Nephron (organoid): Measurements from ENCODE around the gene PRKD1.

Experiments
- H3K27ac Mint-ChIP-seq, 3 experiments: 2 replicates each; pipeline ENCODE4 v1.8.0; 2020; ENCODE audit warnings: mixed read lengths in 3 of 3, mild to moderate bottlenecking in 2 of 3, moderate library complexity in 1 of 3
- H3K27me3 Mint-ChIP-seq: 2 replicates; pipeline ENCODE4 v1.8.0; 2021; ENCODE audit warnings: low read depth, mild to moderate bottlenecking, moderate library complexity, mixed read lengths
- H3K36me3 Mint-ChIP-seq: 2 replicates; pipeline ENCODE4 v1.8.0; 2020; ENCODE audit warnings: low read depth, mixed read lengths
- H3K4me1 Mint-ChIP-seq: 2 replicates; pipeline ENCODE4 v1.8.0; 2020; ENCODE audit warnings: mixed read lengths
- H3K4me3 Mint-ChIP-seq, 3 experiments: 2 replicates each; pipeline ENCODE4 v1.8.0; 2020; ENCODE audit warnings: mild to moderate bottlenecking in 3 of 3, mixed read lengths in 3 of 3, moderate library complexity in 2 of 3
- H3K9me3 Mint-ChIP-seq: 2 replicates; pipeline ENCODE4 v1.8.0; 2020; ENCODE audit warnings: mixed read lengths
- TF ChIP-seq, protein P1 (sequence below), 3 experiments: fragments of 200-600 bp; sonication (generic); IDR thresholded peaks; one replicate each; pipeline ENCODE4 v1.5.0; 2021; ENCODE audit warnings: antibody characterized with exemption in 3 of 3; ENCODE audit not compliant: unreplicated experiment in 3 of 3

PRKD1 gene

GRCh38 chr14:29940482-29940881 lies 12.8 kb upstream of the PRKD1 start:
- H3K27ac Mint-ChIP-seq: no peak overlapping the region
- no peak overlapping the region for H3K4me3 Mint-ChIP-seq
- H3K4me1 Mint-ChIP-seq: no peaks in the 10 kb centered on the region
- no peaks in the 10 kb centered on the region for H3K36me3 Mint-ChIP-seq
- TF ChIP-seq, protein P1, sequence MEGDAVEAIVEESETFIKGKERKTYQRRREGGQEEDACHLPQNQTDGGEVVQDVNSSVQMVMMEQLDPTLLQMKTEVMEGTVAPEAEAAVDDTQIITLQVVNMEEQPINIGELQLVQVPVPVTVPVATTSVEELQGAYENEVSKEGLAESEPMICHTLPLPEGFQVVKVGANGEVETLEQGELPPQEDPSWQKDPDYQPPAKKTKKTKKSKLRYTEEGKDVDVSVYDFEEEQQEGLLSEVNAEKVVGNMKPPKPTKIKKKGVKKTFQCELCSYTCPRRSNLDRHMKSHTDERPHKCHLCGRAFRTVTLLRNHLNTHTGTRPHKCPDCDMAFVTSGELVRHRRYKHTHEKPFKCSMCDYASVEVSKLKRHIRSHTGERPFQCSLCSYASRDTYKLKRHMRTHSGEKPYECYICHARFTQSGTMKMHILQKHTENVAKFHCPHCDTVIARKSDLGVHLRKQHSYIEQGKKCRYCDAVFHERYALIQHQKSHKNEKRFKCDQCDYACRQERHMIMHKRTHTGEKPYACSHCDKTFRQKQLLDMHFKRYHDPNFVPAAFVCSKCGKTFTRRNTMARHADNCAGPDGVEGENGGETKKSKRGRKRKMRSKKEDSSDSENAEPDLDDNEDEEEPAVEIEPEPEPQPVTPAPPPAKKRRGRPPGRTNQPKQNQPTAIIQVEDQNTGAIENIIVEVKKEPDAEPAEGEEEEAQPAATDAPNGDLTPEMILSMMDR (IDR thresholded peaks at IDR 0.05; ENCODE audit: unreplicated experiment in 3 of 3): no peak
- H3K27me3 Mint-ChIP-seq: no peaks in the 10 kb centered on the region
- peaks cover 11% of the 10 kb centered on the region for H3K9me3 Mint-ChIP-seq

GRCh38 chr14:29937116-29937515 lies 9.5 kb upstream of the PRKD1 start:
- H3K27me3 Mint-ChIP-seq: no peaks in the 10 kb centered on the region
- H3K4me1 Mint-ChIP-seq: no peaks in the 10 kb centered on the region
- H3K9me3 Mint-ChIP-seq: no peaks in the 10 kb centered on the region
- no peaks in the 10 kb centered on the region for H3K36me3 Mint-ChIP-seq
- H3K27ac Mint-ChIP-seq: no peak overlapping the region
- TF ChIP-seq, protein P1 (IDR thresholded peaks at IDR 0.05; ENCODE audit: unreplicated experiment in 3 of 3): no peak
- H3K4me3 Mint-ChIP-seq: no peak overlapping the region

DNA sequence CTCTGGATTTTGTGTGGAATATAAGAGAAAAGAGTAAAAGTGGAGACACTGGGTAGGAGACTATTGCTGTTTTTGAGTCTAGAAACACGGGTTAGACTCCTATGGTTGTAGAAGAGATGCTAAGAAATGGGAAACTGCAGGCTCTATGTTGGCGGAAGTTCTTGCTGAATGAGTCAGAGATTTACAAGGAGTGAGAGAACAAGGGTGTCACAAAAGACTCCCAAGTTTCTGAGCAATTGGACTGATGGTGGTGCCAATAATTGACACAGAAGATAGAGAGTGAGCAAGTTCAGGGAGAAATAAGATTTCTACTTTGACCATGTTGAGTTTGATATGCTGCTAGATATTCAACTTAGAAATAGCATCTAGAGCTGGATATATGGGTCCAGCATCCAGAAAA lies 2.6 kb upstream of the PRKD1 start:
- Mint-ChIP-seq H3K4me3 (peak overlapping the region in 1 of 3 experiments; percentile 7), H3K27ac (no peak overlapping the region), H3K27me3 (peaks cover 9% of the 10 kb centered on the region), H3K36me3 (no peaks in the 10 kb centered on the region), H3K4me1 (peaks cover 12% of the 10 kb centered on the region), H3K9me3 (no peaks in the 10 kb centered on the region)
- TF ChIP-seq, protein P1 (IDR thresholded peaks at IDR 0.05; ENCODE audit: unreplicated experiment in 3 of 3): no peak

- H3K36me3 Mint-ChIP-seq: no peaks in the 10 kb centered on the region
- H3K9me3 Mint-ChIP-seq: no peaks in the 10 kb centered on the region
- TF ChIP-seq, protein P1 (IDR thresholded peaks at IDR 0.05; ENCODE audit: unreplicated experiment in 3 of 3): no peak
Observed at GRCh38 chr14:29928117-29928640, 532 bp upstream of the PRKD1 start.

DNA sequence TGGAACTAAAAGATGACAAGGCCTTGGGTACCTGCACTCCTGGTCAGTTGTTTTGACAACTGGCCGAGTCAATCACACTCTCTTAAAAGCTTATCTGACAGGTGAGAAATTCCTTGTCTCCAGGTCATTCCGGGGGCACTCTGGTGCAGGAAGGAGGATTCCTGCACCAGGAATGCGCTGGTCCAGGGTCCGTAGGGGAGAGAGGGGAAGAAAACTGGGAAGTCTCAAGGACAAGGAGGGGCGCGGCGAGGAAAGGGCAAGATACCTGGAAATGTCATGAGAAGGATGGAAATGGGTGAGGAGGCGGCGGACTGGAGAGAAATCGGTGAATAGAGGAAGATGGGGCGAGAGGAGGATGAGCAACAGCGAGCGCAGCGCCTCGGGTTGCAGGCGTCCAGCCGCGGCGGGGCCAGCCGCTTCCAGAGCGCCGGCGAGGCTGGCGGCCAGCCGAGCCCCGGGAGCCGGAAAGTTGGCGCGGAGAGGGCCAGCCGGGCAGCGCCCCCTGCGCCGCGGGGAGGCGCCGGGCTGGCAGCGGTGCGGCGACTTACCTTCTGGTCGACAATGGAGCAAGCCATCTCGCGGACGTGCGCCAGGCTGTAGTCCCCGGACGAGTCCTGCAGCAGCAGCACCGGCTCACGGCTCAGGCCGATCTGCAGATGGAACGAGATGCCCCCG lies 809 bp downstream of the PRKD1 start:
- Mint-ChIP-seq H3K27me3 (peaks cover 9% of the 10 kb centered on the region), H3K9me3 (no peaks in the 10 kb centered on the region), H3K27ac (peak overlapping the region; percentile 63 to 83 (median 83)), H3K36me3 (no peaks in the 10 kb centered on the region), H3K4me3 (peak overlapping the region; percentile 96 to 98 (median 98)), H3K4me1 (peaks cover 27% of the 10 kb centered on the region)
- TF ChIP-seq, protein P1 (IDR thresholded peaks at IDR 0.05; ENCODE audit: unreplicated experiment in 3 of 3): no peak

More at GRCh38 chr14:29928117-29928640, 532 bp upstream of the PRKD1 start:
- H3K27ac Mint-ChIP-seq: peak overlapping the region; percentile 27 to 80 (median 51)
- peaks cover 27% of the 10 kb centered on the region for H3K4me1 Mint-ChIP-seq
- H3K4me3 Mint-ChIP-seq: peak overlapping the region; percentile 75 to 89 (median 83)
- H3K27me3 Mint-ChIP-seq: peaks cover 9% of the 10 kb centered on the region

DNA sequence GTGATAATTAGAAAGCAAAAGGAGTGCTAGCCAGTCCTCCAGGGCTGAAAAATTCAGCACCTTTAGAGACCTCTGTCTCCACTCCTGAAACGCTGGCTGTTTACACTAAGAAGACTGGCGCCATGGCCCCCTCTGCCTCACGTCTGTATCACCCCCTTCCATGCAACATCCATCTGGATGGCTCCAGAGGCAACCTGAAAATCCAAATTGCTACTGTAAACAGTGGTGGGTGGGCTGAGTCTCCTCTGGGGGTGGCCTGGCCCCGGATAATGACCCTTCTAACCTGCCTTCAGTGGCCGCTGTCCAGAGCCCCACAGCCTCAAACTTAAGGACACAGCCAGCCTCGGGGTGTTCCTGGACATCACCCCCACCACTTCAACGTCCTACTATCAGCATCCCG lies 1.4 kb downstream of the PRKD1 start:
- no peaks in the 10 kb centered on the region for H3K9me3 Mint-ChIP-seq
- H3K4me3 Mint-ChIP-seq: peak overlapping the region; percentile 96 to 98 (median 98)
- H3K4me1 Mint-ChIP-seq: peaks cover 27% of the 10 kb centered on the region
- no peaks in the 10 kb centered on the region for H3K36me3 Mint-ChIP-seq
- TF ChIP-seq, protein P1 (IDR thresholded peaks at IDR 0.05; ENCODE audit: unreplicated experiment in 3 of 3): no peak
- H3K27me3 Mint-ChIP-seq: peaks cover 9% of the 10 kb centered on the region
- peak overlapping the region; percentile 63 to 83 (median 83) for H3K27ac Mint-ChIP-seq
